Measurements from ENCODE around the gene NCOR2. TPM values are rescaled to one million over a fixed set of nuclear protein-coding genes. Genes with fewer than 3 reads are reported as not detected.
"Not testable (repeated sequence)": the region's sequence is repeated elsewhere in the genome, so short reads cannot be mapped to it uniquely, and the experiment has no call there.

NCOR2 gene
- total RNA-seq, 1 donor from 2014 or later, result 71.2 TPM

DNA sequence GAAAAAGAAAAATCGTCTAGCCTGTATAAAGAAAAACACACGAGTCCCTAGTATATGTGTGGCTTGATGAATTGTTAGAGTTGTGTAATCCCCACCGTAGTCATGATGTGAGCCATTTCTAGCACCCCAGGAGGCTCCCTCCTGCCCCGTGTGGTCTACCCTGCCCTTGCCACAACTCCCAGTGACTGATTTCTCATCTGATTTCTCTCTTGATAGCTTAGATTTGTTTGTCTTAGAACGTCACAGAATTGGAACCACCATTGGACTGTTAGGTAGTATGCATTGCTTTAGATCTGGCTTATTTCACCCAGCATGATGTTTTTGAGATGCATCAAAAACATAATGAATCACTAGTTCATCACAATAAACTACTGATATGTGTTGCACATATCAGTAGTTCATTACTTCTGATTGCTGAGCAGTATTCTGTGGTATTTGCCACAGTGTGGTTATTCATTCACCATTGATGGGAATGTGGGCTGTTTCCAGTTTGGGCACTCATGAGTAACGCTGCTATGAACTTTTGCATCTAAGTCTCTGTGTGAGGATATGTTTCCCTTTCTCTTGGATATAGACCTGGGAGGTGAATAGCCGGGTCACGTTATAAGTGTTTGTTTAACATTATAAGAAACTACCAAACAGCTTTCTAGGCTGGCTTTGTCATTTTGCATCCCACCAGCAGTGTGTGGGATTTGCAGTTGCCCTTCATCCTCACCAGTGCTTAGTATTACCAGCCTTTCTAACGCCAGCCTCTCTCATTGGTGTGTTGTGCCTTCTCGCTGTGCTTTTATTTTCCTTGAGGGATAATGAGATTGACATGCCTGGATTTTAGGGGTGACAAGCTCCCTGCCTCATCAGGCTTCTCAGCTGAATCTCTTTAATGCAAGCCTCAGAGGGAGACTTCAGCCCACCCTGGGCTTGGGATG is 31.9 kb upstream of the NCOR2 start:
- no peak for DNase-seq

GRCh38 chr12:124597041-124597440 is 29.6 kb upstream of the NCOR2 start:
- DNase-seq, result no peak

DNA sequence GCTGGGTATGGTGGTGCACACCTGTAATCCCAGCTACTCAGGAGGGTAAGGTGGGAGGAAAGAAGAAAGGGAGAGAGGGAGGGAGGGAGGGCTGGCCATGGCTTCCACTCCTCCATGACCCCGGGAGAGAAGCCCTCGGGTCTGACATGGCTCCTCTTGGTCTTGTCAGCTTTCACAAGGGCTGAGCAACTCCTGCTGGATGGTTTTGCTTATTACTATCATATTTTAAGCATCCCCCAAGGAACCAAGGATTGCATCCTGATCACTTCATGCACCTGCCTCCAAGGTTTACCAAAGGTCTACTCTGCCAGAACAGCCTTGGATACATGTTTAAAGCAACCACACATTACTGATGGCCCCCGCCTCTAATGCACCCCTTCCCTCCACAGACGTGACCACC is 28.0 kb upstream of the NCOR2 start:
- DNase-seq, result no peak

GRCh38 chr12:124594851-124595250 is 27.4 kb upstream of the NCOR2 start:
- no peak for DNase-seq

GRCh38 chr12:124593851-124594401 is 26.5 kb upstream of the NCOR2 start:
- no peak for DNase-seq

- DNase-seq, result no peak
These were observed 25.8 kb upstream of the NCOR2 start for GRCh38 chr12:124593176-124593575.

GRCh38 chr12:124592481-124593160 is 25.2 kb upstream of the NCOR2 start:
- no peak for DNase-seq

- no peak for DNase-seq
These were observed 24.6 kb upstream of the NCOR2 start for GRCh38 chr12:124592050-124592449.

DNA sequence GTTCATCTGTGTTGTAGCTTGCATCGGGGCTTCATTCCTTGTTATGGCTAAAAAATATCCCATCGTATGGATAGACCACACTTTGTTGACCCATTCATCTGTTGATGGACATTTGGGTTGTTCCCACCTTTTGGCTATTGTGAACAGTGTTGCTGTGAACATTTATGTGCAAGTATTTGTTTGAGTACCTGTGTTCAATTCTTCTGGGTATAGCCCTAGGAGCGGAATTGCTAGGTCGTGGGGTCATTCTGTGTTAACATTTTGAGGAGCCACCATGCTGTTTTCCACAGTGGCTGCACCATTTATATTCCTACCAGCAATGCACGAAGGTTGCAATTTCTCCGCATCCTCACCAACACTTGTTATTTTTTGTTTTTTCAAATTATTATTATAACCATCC is 23.0 kb upstream of the NCOR2 start:
- DNase-seq, result no peak

- DNase-seq, result peak; percentile 72
These were observed 21.4 kb upstream of the NCOR2 start for GRCh38 chr12:124588751-124589267.

GRCh38 chr12:124588018-124588634 is 20.7 kb upstream of the NCOR2 start:
- DNase-seq, result no peak

DNA sequence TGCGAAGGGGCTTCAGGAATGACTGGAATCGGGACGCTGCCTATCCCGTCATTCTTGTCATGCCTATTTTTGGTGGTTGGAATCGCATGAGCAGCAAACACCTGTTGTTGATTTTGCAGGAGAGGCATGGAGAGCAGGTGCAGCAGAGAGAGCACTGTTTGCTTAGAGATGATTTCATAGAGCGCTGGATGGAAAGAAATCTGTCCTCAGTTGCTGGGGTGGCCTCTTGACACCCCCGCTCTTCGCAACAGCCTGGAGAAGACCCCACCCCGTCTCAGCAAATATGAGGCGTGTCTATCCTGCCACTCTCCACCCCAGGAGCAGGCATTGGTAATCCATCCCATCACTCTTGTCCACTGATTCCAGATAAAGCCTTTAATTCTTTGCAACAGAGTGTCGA is 19.3 kb upstream of the NCOR2 start:
- no peak for DNase-seq

GRCh38 chr12:124584494-124584893 is 17.1 kb upstream of the NCOR2 start:
- DNase-seq, result not testable (repeated sequence)

- no peak for DNase-seq
These were observed 16.4 kb upstream of the NCOR2 start for GRCh38 chr12:124583854-124584253.

DNA sequence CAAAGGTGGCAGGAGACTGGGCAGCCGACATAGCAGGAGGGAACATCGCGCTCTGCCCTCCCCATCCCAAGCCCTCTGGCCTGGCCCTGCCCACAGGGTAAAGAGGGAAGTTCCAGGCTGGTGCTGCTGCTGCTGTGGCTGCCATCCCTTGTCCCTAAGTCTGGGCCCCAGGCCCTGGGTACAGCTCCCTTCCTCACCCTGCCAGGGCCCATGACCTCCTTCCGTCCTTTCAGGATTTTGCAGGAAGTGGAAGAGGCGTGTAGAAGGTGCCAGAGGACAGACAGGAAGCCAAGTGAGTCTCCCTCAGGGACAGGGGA is 14.7 kb upstream of the NCOR2 start:
- no peak for DNase-seq

- DNase-seq, result no peak
These were observed 14.1 kb upstream of the NCOR2 start for GRCh38 chr12:124581307-124582107.

GRCh38 chr12:124579921-124580517 is 12.6 kb upstream of the NCOR2 start:
- DNase-seq, result no peak

- DNase-seq, result no peak
These were observed 11.4 kb upstream of the NCOR2 start for GRCh38 chr12:124578854-124579253.

DNA sequence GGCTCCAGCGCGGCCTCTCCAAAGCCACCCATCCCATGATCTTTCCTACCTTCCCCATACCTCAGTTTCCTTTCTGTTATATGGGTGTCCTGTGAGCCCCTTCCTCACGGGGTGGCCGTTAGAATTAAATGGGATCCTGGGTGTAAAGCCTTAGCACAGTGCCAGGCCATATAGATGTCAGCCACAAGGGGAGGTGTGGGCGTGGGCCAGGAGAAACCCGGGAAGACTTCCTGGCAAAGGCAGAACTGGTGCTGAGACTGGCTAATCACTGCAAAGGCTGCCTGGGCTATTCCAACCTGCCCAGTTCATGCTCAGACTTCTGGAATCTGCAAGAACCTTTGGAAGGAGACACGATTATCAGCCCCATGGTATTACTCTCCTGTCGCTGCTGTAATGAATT is 11.0 kb upstream of the NCOR2 start:
- no peak for DNase-seq

DNA sequence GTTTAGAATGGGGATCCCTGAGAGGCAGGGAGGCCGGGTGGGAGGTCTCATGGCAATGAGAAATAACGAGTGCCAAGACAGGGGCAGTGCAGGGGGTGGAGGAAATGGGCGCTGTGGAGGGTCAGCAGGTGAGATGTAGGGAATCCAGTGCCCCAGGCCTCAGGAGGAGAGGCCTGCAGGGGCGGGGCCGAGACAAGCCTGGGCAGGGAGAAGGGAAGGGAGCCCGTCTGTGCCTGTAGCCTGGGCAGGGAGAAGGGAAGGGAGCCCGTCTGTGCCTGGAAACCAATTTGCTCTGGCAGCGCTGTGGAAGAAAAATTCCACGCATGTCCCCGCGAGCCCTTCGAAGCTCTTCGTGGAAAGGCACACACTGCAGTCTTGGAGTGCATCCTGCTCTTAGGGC is 10.6 kb upstream of the NCOR2 start:
- DNase-seq, result no peak

- DNase-seq, result no peak
These were observed 10.0 kb upstream of the NCOR2 start for GRCh38 chr12:124577374-124577773.
